ENCODE results near the gene TOR1AIP1.
"Not testable (repeated sequence)": the region's sequence is repeated elsewhere in the genome, so short reads cannot be mapped to it uniquely, and the experiment has no call there.

The TOR1AIP1 gene

GRCh38 chr1:179941454-179941853, 59.4 kb downstream of the TOR1AIP1 start:
- no peak for DNase-seq

DNA sequence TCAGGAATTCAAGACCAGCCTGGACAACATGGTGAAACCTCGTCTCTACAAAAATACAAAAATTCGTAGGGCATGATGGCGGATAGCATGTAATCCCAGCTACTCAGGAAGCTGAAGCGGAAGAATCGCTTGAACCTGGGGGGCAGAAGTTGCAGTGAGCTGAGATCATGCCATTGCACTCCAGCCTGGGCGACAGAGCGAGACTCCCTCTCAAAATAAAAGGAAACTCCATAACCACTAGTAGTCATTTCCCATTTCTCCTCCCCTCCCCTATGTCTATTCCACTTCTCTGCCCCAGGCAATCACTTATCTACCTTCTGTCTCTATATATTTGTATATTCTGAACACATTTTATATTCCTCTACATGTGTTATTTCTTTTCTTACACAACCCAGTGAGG, 68.6 kb downstream of the TOR1AIP1 start:
- no peak for DNase-seq

- no peak for DNase-seq
These were observed 69.5 kb downstream of the TOR1AIP1 start for GRCh38 chr1:179951383-179952144.

- no peak for DNase-seq
These were observed 70.1 kb downstream of the TOR1AIP1 start for GRCh38 chr1:179952186-179952585.

DNA sequence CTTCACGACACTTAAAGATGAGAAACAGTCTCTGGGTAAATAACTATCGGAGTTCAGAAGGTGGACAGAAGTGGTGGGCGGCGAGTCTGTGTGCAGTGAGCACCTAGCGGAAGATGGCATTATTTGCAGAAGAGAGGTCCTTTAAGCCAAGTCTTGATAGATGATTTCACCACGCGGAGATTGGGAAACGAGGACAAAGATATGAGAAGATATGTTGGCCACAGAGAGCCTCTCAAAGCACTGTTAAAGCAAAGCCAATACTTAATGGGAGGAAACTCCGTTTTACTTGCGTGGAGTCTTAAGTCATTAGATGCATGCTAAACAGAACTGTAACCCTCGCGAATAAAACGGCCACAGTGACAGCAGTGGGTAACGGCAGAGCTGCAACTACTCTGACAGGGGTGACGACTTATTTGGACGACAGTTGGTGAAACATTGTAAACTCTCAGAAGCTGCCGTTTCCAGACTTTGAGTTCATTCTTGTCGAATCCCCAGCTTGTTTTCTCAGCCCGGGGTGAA, 71.9 kb downstream of the TOR1AIP1 start:
- DNase-seq = peak; percentile 51 to 56

DNA sequence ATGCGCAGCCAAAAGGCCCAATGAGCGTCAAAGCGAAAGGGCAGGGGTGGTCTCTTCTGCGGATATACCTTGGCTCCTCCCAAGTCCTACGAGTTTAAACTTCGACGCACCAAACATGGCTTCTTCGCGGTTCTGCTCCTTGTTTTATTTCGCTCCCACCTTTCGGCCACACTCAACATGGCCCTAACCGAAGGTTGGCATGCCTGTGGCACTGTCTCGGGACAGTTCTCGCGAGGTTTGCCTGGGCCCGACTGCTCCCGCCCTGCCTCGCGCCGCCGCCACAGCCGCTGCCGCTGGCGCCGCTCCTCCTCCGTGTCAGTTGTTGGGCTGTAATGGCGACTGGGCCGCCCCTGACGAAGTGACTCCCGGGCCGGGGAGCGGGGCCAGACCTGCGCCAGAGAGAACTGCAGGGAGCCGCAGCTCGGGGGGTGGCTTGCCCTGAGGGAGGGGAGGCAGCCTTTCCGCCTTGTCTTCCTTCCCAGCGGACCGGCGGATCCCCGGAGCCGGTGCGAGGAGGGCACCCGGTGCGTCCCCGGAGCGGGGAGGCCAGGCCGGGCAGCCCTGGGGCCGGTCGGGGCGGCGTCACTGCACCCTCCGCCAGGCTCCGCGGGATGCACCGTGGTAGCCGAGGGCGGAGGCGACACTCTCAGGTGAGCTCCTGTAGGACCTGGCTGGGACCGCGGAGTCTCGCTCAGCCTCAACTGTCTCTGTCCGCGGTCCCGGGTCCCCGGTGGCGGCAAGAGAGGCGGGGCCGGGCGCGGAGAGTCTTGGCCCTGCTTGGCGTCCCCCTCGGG, 72.6 kb downstream of the TOR1AIP1 start, which contains the start of gene CEP350:
Gene CEP350 (plus strand): TSS at position 318 of the 794 bp plus-strand sequence. CDS start 31,372 bp downstream, outside the sequence.
- peak; percentile 96 to 98 for DNase-seq

DNA sequence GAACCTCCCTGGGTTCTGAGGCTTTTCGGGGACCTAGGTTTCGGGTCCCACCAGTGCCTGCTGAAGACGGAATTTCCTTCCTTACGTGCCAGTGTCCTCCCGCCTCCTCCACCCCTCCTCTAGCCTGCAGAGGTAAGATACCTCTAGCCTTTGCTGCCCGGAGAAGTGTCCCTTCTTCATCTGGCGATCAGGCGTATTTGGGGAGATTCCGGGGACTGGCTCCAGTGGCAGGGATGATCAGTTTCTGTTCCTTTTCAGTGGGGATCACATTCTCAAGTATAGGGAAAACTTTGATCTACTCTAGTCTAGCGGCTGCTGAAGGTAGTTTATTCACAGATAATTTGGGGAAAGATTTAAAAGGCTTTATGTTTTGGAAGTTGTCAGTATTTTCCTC, 73.2 kb downstream of the TOR1AIP1 start:
- DNase-seq = no peak

GRCh38 chr1:179955731-179956130, 73.6 kb downstream of the TOR1AIP1 start:
- no peak for DNase-seq

- no peak for DNase-seq
These were observed 76.3 kb downstream of the TOR1AIP1 start for GRCh38 chr1:179958359-179958758.

DNA sequence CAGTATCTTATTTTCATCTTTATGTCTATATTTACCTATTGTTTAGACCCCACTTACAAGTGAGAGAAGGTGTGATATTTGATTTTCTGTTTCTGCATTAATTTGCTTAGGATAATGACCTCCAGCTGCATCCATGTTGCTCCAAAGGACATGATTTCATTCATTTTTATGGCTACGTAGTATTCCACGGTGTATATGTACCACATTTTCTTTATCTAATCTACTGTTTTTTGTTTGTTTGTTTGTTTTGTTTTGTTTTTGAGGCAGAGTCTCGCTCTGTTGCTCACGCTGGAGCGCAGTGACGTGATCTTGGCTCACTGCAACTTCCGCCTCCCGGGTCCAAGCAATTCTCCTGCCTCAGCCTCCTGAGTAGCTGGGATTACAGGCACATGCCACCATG, 80.1 kb downstream of the TOR1AIP1 start:
- not testable (repeated sequence) for DNase-seq

GRCh38 chr1:179966551-179966950, 84.5 kb downstream of the TOR1AIP1 start:
- DNase-seq = no peak

DNA sequence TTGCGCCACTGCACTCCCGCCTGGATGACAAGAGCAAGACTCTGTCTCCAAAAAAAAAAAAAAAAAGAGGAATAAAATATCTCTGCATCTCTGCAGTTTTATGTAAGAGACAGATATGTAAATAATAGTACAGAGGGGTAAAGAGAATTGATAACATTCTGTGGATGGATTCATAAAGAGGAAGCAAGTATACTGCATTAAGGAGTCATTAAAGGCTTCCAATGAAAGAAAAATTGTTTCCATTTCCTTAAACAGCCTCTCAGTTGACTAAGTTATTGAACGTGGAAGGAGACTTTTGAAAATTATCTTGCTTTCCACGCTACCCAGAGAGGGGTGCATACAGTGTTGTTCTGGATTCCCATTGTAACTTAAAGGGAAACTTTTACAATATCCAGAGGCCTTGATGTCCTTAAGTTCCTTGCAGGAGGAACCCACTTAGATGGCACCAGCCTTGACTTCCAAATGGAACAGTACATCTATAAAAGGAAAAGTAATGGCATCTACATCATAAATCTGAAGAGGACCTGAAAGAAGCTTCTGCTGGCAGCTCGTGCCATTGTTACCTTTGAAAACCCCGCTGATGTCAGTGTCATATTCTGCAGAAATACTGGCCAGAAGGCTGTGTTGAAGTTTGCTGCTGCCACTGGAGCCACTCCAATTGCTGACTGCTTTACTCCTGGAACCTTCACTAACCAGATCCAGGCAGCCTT, 86.4 kb downstream of the TOR1AIP1 start:
- no peak for DNase-seq

DNA sequence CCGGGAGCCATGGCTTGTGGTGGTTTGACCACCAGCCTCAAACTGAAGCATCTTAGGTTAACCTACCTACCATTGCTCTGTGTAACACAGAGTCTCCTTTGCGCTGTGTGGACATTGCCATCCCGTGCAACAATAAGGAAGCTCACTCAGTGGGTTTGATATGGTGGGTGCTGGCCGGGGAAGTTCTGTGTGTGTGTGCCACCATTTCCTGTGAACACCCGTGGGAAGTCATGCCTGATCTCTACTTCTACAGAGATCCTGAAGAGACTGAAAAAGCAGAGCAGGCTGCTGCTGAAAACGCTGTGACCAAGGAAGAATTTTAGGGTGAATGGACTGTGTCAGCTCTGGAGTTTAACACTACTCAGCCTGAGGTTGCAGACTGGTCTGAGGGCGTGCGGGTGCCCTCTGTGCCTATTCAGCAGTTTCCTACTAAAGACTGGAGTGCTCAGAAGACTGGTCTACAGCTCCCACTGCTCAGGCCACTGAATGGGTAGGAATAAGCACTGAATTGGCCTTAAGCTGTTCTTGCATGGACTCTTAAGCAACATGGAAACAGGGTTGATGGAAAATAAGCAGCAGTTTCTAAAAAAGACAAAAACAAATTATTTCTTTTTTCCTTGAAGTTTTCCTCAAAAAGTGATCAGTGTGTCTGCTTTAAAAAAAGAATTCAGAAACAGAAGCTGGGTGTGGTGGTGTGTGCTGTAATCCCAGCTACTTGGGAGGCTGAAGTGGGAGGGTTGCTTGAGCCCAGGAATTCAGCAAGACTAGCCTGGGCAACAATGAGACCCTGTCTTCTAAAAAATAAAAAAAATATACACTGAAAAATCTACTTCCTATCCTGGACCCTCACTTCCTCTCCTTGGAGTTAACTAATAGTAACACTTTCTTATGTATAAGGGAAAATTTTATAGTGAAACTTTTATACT, 87.2 kb downstream of the TOR1AIP1 start:
- DNase-seq = no peak

Measured in activated CD4-positive, alpha-beta T cell treated with anti-CD3 and anti-CD28 coated beads, Interleukin-2, amount 50 U/mL, for 48 hours (primary cell).